WERI-Rb-1 (cell line): ENCODE data around the gene RPLP2.

ENCODE experiments used
- DNase-seq: peaks from one replicate; pipeline ENCODE4 v3.0.0-alpha.2; 2020
- H3K27ac ChIP-seq: fragments of 250-450 bp; sonication (Bioruptor Pico); 2 replicates; pipeline ENCODE4 v1.5.1; 2020; ENCODE audit warnings: mild to moderate bottlenecking, moderate library complexity
- H3K27me3 ChIP-seq: fragments of 250-450 bp; sonication (Bioruptor Pico); 2 replicates; pipeline ENCODE4 v1.5.1; 2021; ENCODE audit warnings: mild to moderate bottlenecking, low read depth, moderate library complexity; ENCODE audit not compliant: insufficient read depth, severe bottlenecking
- H3K36me3 ChIP-seq: fragments of 250-450 bp; sonication (Bioruptor Pico); 2 replicates; pipeline ENCODE4 v1.5.1; 2020; ENCODE audit warnings: mild to moderate bottlenecking, moderate library complexity
- H3K4me3 ChIP-seq: 2 replicates; pipeline ENCODE4 v1.5.1; 2011; ENCODE audit warnings: low read depth, mild to moderate bottlenecking, control low read depth, low read length
- H3K9me3 ChIP-seq: fragments of 250-450 bp; sonication (Bioruptor Pico); 2 replicates; pipeline ENCODE4 v1.5.1; 2021; ENCODE audit warnings: mild to moderate bottlenecking, moderate library complexity; ENCODE audit not compliant: severe bottlenecking
- TF ChIP-seq, protein P1 (sequence below): IDR thresholded peaks from 2 replicates; pipeline ENCODE4 v1.5.1; 2011; ENCODE audit warnings: low read depth, mild to moderate bottlenecking, control low read depth, inconsistent platforms, low read length

RPLP2 gene

DNA sequence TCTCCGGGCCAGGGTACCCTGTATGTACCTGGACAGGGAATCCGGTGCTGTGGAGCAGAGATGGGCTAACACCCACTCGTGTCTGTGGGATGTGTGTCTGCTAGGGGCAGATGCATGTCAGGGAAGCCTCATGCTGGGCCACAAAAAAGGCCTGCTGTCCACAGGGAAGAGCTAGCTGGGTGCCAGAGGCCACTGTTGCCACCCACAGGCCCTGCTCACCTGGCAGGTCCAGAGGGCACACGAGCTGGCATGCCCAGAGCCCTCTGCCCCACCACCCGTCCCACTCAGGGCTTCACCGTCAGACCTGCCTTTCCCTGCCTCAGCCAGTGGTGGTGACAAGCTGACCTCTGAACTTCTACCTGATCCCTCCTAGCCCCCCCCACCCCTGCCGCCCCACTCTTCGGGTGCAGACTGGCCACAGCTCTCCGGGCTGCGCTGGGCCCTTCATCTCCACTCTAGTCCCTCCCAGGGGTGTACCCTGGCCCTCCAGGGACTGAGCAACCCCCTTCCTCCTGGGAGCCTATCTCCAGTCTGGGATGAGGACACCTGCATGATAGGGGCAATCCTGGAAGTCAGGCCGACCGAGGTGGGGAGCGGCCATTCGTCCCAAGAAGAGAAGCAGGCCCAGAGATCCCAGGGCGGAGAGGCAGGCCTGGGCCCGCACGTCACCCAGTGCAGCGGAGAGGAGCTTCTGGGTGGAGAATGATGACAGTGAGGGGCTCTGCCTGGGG lies 13.0 kb upstream of the RPLP2 start:
- H3K9me3 ChIP-seq = no peaks in the 10 kb centered on the region
- TF ChIP-seq, protein P1, sequence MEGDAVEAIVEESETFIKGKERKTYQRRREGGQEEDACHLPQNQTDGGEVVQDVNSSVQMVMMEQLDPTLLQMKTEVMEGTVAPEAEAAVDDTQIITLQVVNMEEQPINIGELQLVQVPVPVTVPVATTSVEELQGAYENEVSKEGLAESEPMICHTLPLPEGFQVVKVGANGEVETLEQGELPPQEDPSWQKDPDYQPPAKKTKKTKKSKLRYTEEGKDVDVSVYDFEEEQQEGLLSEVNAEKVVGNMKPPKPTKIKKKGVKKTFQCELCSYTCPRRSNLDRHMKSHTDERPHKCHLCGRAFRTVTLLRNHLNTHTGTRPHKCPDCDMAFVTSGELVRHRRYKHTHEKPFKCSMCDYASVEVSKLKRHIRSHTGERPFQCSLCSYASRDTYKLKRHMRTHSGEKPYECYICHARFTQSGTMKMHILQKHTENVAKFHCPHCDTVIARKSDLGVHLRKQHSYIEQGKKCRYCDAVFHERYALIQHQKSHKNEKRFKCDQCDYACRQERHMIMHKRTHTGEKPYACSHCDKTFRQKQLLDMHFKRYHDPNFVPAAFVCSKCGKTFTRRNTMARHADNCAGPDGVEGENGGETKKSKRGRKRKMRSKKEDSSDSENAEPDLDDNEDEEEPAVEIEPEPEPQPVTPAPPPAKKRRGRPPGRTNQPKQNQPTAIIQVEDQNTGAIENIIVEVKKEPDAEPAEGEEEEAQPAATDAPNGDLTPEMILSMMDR = no peak
- H3K36me3 ChIP-seq = peaks cover 54% of the 10 kb centered on the region
- peak overlapping the region; percentile 68 for H3K4me3 ChIP-seq
- no peak for DNase-seq
- peak overlapping the region; percentile 97 for H3K27ac ChIP-seq
- no peaks in the 10 kb centered on the region for H3K27me3 ChIP-seq

DNA sequence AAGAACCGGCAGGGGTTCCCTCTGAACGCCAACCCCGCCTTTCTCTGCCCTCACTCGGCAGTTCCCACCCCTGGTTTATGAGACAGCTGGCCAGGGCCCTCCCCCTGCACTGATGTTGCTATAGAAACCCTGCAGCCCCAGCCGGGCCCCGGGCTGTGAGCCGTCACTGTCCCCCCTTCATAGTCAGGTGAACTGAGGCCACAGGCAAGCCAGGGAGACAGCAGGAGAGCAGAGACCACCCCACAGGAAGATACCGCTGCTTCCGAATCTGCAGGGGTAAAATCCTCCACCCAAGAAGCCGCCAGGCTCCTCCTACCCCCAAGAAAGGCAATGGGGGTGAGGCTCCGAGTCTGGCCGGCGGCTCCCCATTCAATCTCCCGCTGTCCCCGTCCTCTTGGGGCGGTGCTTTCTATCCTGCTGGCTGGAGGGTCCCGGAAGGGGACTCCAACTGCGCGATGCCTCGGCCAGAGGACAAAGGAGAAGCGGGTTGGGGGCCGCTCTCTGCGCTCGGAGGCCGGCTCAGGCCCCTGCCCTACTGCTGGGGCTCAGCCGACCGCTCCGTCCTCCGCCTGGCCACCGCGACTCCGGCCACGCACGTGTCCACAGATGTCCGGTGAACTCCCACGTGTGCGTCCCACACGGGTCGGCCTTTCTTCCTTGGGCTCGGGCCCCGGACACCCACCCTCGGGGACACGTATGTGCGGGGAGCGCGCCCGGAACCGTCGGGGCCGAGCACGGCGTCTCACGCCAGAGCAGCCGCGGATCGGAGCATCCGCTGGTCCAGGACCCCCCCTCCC lies 12.3 kb upstream of the RPLP2 start:
- H3K4me3 ChIP-seq = peak overlapping the region; percentile 68
- peak overlapping the region; percentile 97 for H3K27ac ChIP-seq
- H3K27me3 ChIP-seq = no peaks in the 10 kb centered on the region
- peak; percentile 95 for DNase-seq
- TF ChIP-seq, protein P1 = no peak
- peaks cover 54% of the 10 kb centered on the region for H3K36me3 ChIP-seq
- H3K9me3 ChIP-seq = no peaks in the 10 kb centered on the region

DNA sequence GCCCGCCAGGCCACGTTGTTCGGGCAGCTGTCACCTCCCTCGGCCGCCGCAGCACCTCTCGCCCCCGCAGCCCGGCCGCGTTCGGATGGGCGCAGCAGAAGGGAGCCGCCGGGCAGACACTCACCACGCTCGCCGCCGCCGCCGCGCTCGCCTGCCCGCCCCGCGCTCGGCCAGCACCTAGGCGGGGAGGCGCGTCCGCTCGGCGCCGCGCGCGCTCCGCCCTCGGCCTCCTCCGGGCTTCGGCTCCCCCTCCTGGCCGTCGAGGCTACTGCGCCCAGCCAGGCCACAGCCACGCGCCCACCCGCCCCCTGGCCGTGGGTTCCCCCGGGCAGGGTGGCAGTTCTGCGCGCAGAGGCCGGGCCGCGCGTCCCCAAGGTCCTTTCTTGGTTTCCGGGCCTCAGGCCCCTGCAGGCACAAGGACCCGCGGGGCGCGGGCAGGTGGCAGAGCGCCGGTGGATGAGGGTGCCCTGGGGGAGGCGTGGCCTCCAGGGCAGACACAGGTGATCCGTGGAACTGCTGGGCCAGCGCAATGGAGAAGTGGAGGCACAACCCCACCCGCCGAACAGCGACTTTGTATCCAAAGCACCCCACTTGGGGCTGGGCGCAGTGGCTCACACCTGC lies 11.6 kb upstream of the RPLP2 start, which contains the start of gene SLC25A22:
Gene SLC25A22, minus strand, starts transcription at position 189 of the 621 bp plus-strand sequence. CDS start 3,275 bp downstream, outside the sequence.
- H3K27me3 ChIP-seq = no peaks in the 10 kb centered on the region
- H3K27ac ChIP-seq = peak within 1 kb of the TSS; percentile 97
- no peaks in the 10 kb centered on the region for H3K9me3 ChIP-seq
- TF ChIP-seq, protein P1 = peak; percentile 87
- peaks cover 56% of the 10 kb centered on the region for H3K36me3 ChIP-seq
- peak within 1 kb of the TSS; percentile 68 for H3K4me3 ChIP-seq
- DNase-seq = peak; percentile 76

DNA sequence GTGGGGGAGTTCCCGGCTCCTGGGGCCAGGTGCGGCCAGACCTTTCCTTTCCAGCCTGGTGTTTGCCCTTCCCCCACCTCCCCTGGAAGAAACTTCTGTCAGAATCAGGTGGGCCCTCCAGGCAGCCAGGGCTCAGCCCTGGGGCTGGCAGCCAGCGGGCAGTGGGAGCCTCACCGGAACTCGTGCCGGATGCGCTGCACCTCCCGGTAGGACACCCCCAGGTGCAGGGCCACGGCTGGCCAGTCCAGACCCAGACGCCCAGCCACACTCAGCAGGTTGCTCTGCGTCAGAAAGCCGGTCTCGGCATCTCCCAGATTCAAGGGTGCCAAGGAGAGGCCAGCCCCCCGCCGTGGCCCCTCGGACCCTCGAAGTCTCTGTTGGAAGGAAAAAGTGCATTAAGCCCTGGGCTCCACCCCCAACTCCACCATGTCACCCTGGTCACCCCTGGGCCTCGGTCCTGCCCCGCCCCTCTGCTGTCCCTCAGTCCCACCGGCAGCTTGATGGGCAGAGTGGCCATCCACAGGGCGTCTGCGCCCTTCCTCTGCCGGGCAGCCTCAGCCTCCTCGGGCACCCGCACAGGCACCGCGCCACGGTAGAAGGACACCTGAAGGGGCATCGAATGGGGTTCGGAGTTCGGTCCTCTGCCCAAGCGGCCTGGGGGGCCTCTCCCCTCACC lies 10.0 kb upstream of the RPLP2 start:
- DNase-seq = no peak
- Histone ChIP-seq H3K27me3 (no peaks in the 10 kb centered on the region), H3K27ac (no peak overlapping the region), H3K9me3 (no peaks in the 10 kb centered on the region), H3K4me3 (no peak overlapping the region), H3K36me3 (peaks cover 54% of the 10 kb centered on the region)
- TF ChIP-seq, protein P1 = no peak

DNA sequence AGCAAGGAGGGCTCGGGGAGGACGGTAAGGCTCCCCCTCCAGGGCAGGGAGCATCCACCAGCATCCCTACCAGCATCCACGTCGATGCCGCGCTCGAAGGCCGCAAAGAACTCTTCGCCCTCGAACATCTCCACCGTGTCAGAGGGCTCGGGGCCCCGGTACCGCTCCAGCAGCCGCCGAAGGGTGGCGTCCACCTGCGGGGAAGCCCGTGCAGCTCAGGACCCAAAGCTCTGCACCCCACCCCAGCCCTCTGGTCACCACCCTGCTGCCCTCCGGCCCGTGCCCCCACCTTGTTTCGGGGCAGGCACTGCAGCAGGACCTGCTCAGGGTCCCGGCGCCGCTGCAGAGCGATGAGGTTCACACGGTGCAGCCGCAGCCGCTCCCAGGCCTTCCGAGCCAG lies 9.3 kb upstream of the RPLP2 start:
- no peaks in the 10 kb centered on the region for H3K9me3 ChIP-seq
- no peaks in the 10 kb centered on the region for H3K27me3 ChIP-seq
- H3K4me3 ChIP-seq = no peak overlapping the region
- H3K36me3 ChIP-seq = peaks cover 54% of the 10 kb centered on the region
- H3K27ac ChIP-seq = no peak overlapping the region
- TF ChIP-seq, protein P1 = no peak
- DNase-seq = no peak
